ENCODE data around the gene C4BPB. TPM values are rescaled to one million over a fixed set of nuclear protein-coding genes. Genes with fewer than 3 reads are reported as not detected.

Gene C4BPB
- total RNA-seq, 1 experiment from 2014 or later = not detected

- POLR2A ChIA-PET = interaction anchor here (2.5 to 3.8 kb wide), 2 partner anchors 10 to 12 kb away, joined by 12 to 20 read pairs; partner anchors contain the start of gene PFKFB2
- TF ChIP-seq CTCF (IDR thresholded peaks at IDR 0.05; ENCODE audit: unreplicated experiment) = no peak
- no peak for DNase-seq (ENCODE audit: unreplicated experiment)
Observed at GRCh38 chr1:207063014-207063413, 25.6 kb upstream of the C4BPB start.

GRCh38 chr1:207064561-207064960 is 24.1 kb upstream of the C4BPB start:
- Mint-ChIP-seq H3K27ac (ENCODE audit: low read depth, unreplicated experiment) (no peak overlapping the region), H3K27me3 (ENCODE audit: insufficient read depth, unreplicated experiment) (no peaks in the 10 kb centered on the region), H3K4me3 (ENCODE audit: unreplicated experiment) (no peak overlapping the region), H3K36me3 (ENCODE audit: insufficient read depth, unreplicated experiment) (peaks cover 54% of the 10 kb centered on the region), H3K4me1 (ENCODE audit: insufficient read depth, unreplicated experiment) (no peaks in the 10 kb centered on the region), H3K9me3 (ENCODE audit: unreplicated experiment) (no peaks in the 10 kb centered on the region)
- CTCF ChIA-PET = interaction anchor here (1.9 kb wide), 1 partner anchor 12 kb away, joined by 10 read pairs; no protein-coding TSS in a partner anchor
- intact Hi-C loops (cut with micrococcal nuclease) = no loop called here
- no peak for TF ChIP-seq CTCF (IDR thresholded peaks at IDR 0.05; ENCODE audit: unreplicated experiment)
- POLR2A ChIA-PET = interaction anchor here (0.6 to 3.8 kb wide), 3 partner anchors 10 to 33 kb away, joined by 3 to 20 read pairs (median 4); partner anchors contain the start of gene PFKFB2
- no TSS peak for BruUV-seq (replicated peaks)
- no peak for DNase-seq (ENCODE audit: unreplicated experiment)

More at GRCh38 chr1:207063014-207063413, 25.6 kb upstream of the C4BPB start:
- Mint-ChIP-seq H3K27ac (ENCODE audit: low read depth, unreplicated experiment) (no peak overlapping the region), H3K9me3 (ENCODE audit: unreplicated experiment) (no peaks in the 10 kb centered on the region), H3K4me3 (ENCODE audit: unreplicated experiment) (no peak overlapping the region), H3K27me3 (ENCODE audit: insufficient read depth, unreplicated experiment) (no peaks in the 10 kb centered on the region), H3K4me1 (ENCODE audit: insufficient read depth, unreplicated experiment) (no peaks in the 10 kb centered on the region), H3K36me3 (ENCODE audit: insufficient read depth, unreplicated experiment) (peaks cover 46% of the 10 kb centered on the region)
- intact Hi-C loops (cut with micrococcal nuclease) = no loop called here
- no TSS peak for BruUV-seq (replicated peaks)
- CTCF ChIA-PET = interaction anchor here (0.5 to 1.9 kb wide), 4 partner anchors 13 to 1576 kb away, joined by 4 to 10 read pairs (median 4); no protein-coding TSS in a partner anchor

GRCh38 chr1:207067185-207067584 is 21.5 kb upstream of the C4BPB start:
- Mint-ChIP-seq H3K4me1 (ENCODE audit: insufficient read depth, unreplicated experiment) (no peaks in the 10 kb centered on the region), H3K27ac (ENCODE audit: low read depth, unreplicated experiment) (no peak overlapping the region), H3K9me3 (ENCODE audit: unreplicated experiment) (no peaks in the 10 kb centered on the region), H3K4me3 (ENCODE audit: unreplicated experiment) (no peak overlapping the region), H3K27me3 (ENCODE audit: insufficient read depth, unreplicated experiment) (no peaks in the 10 kb centered on the region), H3K36me3 (ENCODE audit: insufficient read depth, unreplicated experiment) (peaks cover 50% of the 10 kb centered on the region)
- intact Hi-C loops (cut with micrococcal nuclease) = no loop called here
- no peak for TF ChIP-seq CTCF (IDR thresholded peaks at IDR 0.05; ENCODE audit: unreplicated experiment)
- ChIA-PET CTCF (no interaction called here), POLR2A (interaction anchor here (0.8 to 11.2 kb wide), 3 partner anchors 14 to 60 kb away, joined by 3 to 399 read pairs (median 9); partner anchors contain the start of genes C1orf116, PFKFB2 and YOD1)
- no TSS peak for BruUV-seq (replicated peaks)
- DNase-seq (ENCODE audit: unreplicated experiment) = no peak

DNA sequence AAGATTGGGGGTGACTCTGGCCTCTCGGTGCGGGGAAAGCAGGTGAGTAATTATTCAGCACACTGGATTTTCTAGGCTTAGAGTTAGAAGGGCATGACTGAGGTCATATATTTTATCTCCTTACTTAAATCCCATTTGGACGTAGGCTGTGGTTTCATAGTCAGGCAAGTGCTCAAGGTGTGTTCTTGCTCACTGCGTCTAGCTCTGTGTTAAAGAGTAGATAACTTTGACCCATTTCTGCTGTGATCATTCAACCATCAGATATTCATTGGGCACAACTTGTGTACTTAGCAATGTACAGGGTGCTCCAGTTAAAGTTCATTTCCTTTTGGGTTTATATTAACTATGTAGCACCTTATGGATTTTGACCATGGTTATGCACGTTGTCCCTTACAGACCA is 21.0 kb upstream of the C4BPB start:
- Mint-ChIP-seq H3K27me3 (ENCODE audit: insufficient read depth, unreplicated experiment) (no peaks in the 10 kb centered on the region), H3K4me1 (ENCODE audit: insufficient read depth, unreplicated experiment) (no peaks in the 10 kb centered on the region), H3K36me3 (ENCODE audit: insufficient read depth, unreplicated experiment) (peaks cover 45% of the 10 kb centered on the region), H3K9me3 (ENCODE audit: unreplicated experiment) (no peaks in the 10 kb centered on the region), H3K27ac (ENCODE audit: low read depth, unreplicated experiment) (no peak overlapping the region), H3K4me3 (ENCODE audit: unreplicated experiment) (no peak overlapping the region)
- DNase-seq (ENCODE audit: unreplicated experiment) = no peak
- CTCF ChIA-PET = interaction anchor here (0.5 to 9.9 kb wide), 3 partner anchors 8 to 407 kb away, joined by 3 to 146 read pairs (median 3); partner anchors contain the start of gene PFKFB2
- intact Hi-C loops (cut with micrococcal nuclease) = no loop called here
- no TSS peak for BruUV-seq (replicated peaks)
- TF ChIP-seq CTCF (IDR thresholded peaks at IDR 0.05; ENCODE audit: unreplicated experiment) = no peak
- POLR2A ChIA-PET = interaction anchor here (0.8 to 11.2 kb wide), 3 partner anchors 15 to 60 kb away, joined by 3 to 399 read pairs (median 9); partner anchors contain the start of genes C1orf116, PFKFB2 and YOD1
